Measurements from ENCODE around the gene ZDHHC8.

DNA sequence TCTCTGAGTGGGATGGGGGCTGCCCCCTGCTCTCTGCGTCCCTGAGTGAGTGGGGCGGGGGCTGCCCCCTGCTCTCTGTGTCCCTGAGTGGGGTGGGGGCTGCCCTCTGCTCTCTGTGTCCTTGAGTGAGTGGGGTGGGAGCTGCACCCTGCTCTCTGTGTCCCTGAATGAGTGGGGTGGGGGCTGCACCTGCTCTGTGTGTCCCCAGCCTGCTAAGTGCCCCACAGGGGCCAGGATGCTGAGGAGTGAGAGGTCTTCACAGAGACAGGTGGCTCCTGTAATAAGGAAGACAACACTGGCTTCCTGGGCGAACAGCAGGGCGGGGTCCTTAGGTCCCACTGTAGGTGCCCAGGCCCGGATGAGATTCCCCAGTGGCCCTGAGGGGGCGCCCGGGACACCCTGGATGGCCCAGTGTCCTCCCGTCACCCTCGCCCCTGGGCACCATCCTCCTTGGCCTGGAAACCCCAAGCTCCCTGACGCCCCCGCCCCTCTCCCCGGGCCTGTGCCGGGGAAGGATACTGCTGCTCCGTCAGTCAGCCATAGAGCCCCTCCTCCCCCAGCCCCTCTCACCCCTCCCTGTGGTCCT, 23.1 kb downstream of the ZDHHC8 start:
- TF ChIP-seq CTCF (IDR thresholded peaks at IDR 0.05; ENCODE audit: extremely low read depth in 1 of 2, insufficient read depth in 1 of 2, low read depth in 1 of 2, low read length in 2 of 2): no peak
- TF ChIP-seq POLR2AphosphoS5 (IDR thresholded peaks at IDR 0.05; ENCODE audit: insufficient read depth, low read depth, low read length): no peak
- no peak for TF ChIP-seq EZH2 (IDR thresholded peaks at IDR 0.05; ENCODE audit: borderline replicate concordance, low read depth, low read length, severe bottlenecking)
- no peak for TF ChIP-seq MYC (IDR thresholded peaks at IDR 0.05; ENCODE audit: low read depth, low read length)
- TF ChIP-seq POLR2A (IDR thresholded peaks at IDR 0.05; ENCODE audit: low read depth, low read length): no peak
